Caco-2 (cell line): ENCODE measurements around the gene DEFB124. TPM values are rescaled to one million over a fixed set of nuclear protein-coding genes. Genes with fewer than 3 reads are reported as not detected.

Source experiments
- BruUV-seq: library from RNA; stranded (reverse); fragments of 400-500 nt; replicated peaks from 2 replicates; lab custom pipeline; 2021; lab: Mats Ljungman, UMichigan
- CTCF ChIA-PET: fragments of 300-600 bp; sonication (Branson Sonifier 250); formaldehyde crosslinking; loops from one replicate; lab custom pipeline; 2022; ENCODE audit warnings: antibody characterized with exemption; lab: Charles Lee
- POLR2A ChIA-PET: fragments of 300-600 bp; sonication (Branson Sonifier 250); formaldehyde crosslinking; loops from one replicate; lab custom pipeline; 2022; ENCODE audit warnings: antibody characterized with exemption; lab: Charles Lee
- DNase-seq, 2 experiments: peaks; one replicate each; pipeline versions ENCODE4 v3.0.0 to v3.0.0-alpha.2; 2020 to 2022
- H3K27me3 ChIP-seq: replicated peaks from 2 replicates; pipeline ENCODE4 v1.6.0; 2011; ENCODE audit warnings: low read length; ENCODE audit not compliant: control insufficient read depth, insufficient read depth
- H3K36me3 ChIP-seq: 2 replicates; pipeline ENCODE4 v1.5.1; 2011; ENCODE audit warnings: low read length; ENCODE audit not compliant: control insufficient read depth, insufficient read depth
- H3K4me1 ChIP-seq: fragments of 250-450 bp; sonication (Bioruptor Pico); 2 replicates; pipeline ENCODE4 v1.5.1; 2020; ENCODE audit warnings: mild to moderate bottlenecking
- H3K4me3 ChIP-seq: 2 replicates; pipeline ENCODE4 v1.5.1; 2011; ENCODE audit warnings: low read depth, mild to moderate bottlenecking, control low read depth, low read length
- H3K9me3 ChIP-seq: fragments of 250-450 bp; sonication (Bioruptor Pico); 2 replicates; pipeline ENCODE4 v1.5.1; 2020; ENCODE audit warnings: mild to moderate bottlenecking, moderate library complexity
- H3K27ac Mint-ChIP-seq: one replicate; pipeline ENCODE4 v1.8.0; 2022; ENCODE audit warnings: mixed read lengths; ENCODE audit not compliant: unreplicated experiment
- H3K27me3 Mint-ChIP-seq: one replicate; pipeline ENCODE4 v1.8.0; 2022; ENCODE audit warnings: mixed read lengths; ENCODE audit not compliant: insufficient read depth, unreplicated experiment
- H3K36me3 Mint-ChIP-seq: one replicate; pipeline ENCODE4 v1.8.0; 2022; ENCODE audit warnings: mild to moderate bottlenecking, mixed read lengths; ENCODE audit not compliant: insufficient read depth, unreplicated experiment
- H3K4me1 Mint-ChIP-seq: one replicate; pipeline ENCODE4 v1.8.0; 2022; ENCODE audit warnings: low read depth, mixed read lengths; ENCODE audit not compliant: unreplicated experiment
- H3K4me3 Mint-ChIP-seq: one replicate; pipeline ENCODE4 v1.8.0; 2022; ENCODE audit warnings: mild to moderate bottlenecking, moderate library complexity, mixed read lengths; ENCODE audit not compliant: unreplicated experiment
- H3K9me3 Mint-ChIP-seq: one replicate; pipeline ENCODE4 v1.8.0; 2022; ENCODE audit warnings: mixed read lengths; ENCODE audit not compliant: unreplicated experiment
- intact Hi-C: fragments of 100-400 bp; cut with micrococcal nuclease; formaldehyde crosslinking; loops from one replicate; pipeline ENCODE4 v1.10.0; 2022; ENCODE audit not compliant: unreplicated experiment
- total RNA-seq: library from RNA; stranded (reverse); gene quantifications from 2 replicates; pipeline ENCODE4 v1.2.3, GENCODE V29; 2022
- TF ChIP-seq, protein P1 (sequence below), 2 experiments: fragments of 200-600 bp in 1 of 2; IDR thresholded peaks; 1 replicate in 1 of 2; 2 replicates in 1 of 2; pipeline versions ENCODE4 v1.5.1 to v1.8.0; 2011 to 2022; ENCODE audit warnings: antibody characterized with exemption in 1 of 2, control low read depth in 1 of 2, inconsistent platforms in 1 of 2, low read depth in 1 of 2, low read length in 1 of 2, mild to moderate bottlenecking in 1 of 2, moderate library complexity in 1 of 2; ENCODE audit not compliant: insufficient read depth in 1 of 2, severe bottlenecking in 1 of 2, unreplicated experiment in 1 of 2

Gene DEFB124
- total RNA-seq, 1 experiment from 2014 or later: not detected

DNA sequence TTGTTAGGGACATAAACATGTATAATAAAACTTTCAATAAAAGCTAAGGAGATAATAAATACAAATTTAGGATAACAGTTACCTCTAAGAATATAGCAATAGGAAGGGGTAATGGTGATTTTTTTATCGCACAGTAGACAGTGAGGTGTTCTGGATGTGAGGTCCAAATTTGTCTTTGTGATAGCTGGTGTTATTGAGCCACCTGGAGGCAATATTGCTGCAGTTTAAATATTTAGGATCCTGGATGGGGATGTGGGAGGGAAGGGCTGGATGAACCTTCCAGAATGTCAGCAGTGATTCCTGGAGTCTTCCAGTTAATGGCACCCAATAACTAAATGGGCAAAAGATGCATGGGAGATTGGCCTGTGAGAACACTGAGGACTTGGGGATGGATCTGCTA lies 20.6 kb downstream of the DEFB124 start:
- H3K27ac Mint-ChIP-seq: no peak overlapping the region
- TF ChIP-seq, protein P1, sequence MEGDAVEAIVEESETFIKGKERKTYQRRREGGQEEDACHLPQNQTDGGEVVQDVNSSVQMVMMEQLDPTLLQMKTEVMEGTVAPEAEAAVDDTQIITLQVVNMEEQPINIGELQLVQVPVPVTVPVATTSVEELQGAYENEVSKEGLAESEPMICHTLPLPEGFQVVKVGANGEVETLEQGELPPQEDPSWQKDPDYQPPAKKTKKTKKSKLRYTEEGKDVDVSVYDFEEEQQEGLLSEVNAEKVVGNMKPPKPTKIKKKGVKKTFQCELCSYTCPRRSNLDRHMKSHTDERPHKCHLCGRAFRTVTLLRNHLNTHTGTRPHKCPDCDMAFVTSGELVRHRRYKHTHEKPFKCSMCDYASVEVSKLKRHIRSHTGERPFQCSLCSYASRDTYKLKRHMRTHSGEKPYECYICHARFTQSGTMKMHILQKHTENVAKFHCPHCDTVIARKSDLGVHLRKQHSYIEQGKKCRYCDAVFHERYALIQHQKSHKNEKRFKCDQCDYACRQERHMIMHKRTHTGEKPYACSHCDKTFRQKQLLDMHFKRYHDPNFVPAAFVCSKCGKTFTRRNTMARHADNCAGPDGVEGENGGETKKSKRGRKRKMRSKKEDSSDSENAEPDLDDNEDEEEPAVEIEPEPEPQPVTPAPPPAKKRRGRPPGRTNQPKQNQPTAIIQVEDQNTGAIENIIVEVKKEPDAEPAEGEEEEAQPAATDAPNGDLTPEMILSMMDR (IDR thresholded peaks at IDR 0.05; ENCODE audit: insufficient read depth in 1 of 2, low read depth in 1 of 2, low read length in 1 of 2, severe bottlenecking in 1 of 2, unreplicated experiment in 1 of 2): no peak
- POLR2A ChIA-PET: no interaction called here
- no peaks in the 10 kb centered on the region for H3K36me3 Mint-ChIP-seq
- no peaks in the 10 kb centered on the region; the same call in 1 of the 2 replicates for H3K27me3 ChIP-seq
- no peaks in the 10 kb centered on the region for H3K9me3 Mint-ChIP-seq
- no peak overlapping the region for H3K4me3 ChIP-seq
- CTCF ChIA-PET: interaction anchor here (1.7 kb wide), 1 partner anchor 49 kb away, joined by 4 read pairs; no protein-coding TSS in a partner anchor
- H3K36me3 ChIP-seq: no peaks in the 10 kb centered on the region
- H3K4me1 ChIP-seq: no peaks in the 10 kb centered on the region
- peaks cover 8% of the 10 kb centered on the region for H3K27me3 Mint-ChIP-seq
- BruUV-seq: no TSS peak
- H3K4me3 Mint-ChIP-seq: no peak overlapping the region
- no peaks in the 10 kb centered on the region for H3K4me1 Mint-ChIP-seq
- no peak for DNase-seq
- peaks cover 8% of the 10 kb centered on the region; the same call in 1 of the 2 replicates for H3K9me3 ChIP-seq
- intact Hi-C loops: loop anchor here (1.0 kb wide), 1 partner anchor 41 kb away; no protein-coding TSS in a partner anchor

DNA sequence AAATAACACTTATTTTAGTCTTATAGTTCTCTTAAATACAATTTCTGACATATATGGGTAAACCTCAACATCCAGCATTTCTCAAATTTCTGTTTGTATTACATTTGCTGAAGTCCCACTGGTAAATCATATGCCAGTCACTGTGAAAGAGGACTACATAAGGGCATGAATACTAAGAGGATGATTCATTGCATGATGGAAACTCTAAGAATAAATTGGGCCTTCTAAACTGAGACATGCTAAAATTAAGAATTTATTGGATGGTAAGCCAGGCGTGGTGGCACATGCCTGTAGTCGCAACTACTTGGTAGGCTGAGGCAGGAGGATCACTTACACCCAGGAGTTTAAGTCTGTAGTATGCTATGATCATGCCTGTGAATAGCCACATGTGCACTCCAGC lies 22.4 kb downstream of the DEFB124 start:
- Histone ChIP-seq H3K36me3 (no peaks in the 10 kb centered on the region), H3K9me3 (peaks cover 8% of the 10 kb centered on the region), H3K27me3 (no peaks in the 10 kb centered on the region; the same call in 1 of the 2 replicates), H3K4me3 (no peak overlapping the region), H3K4me1 (no peaks in the 10 kb centered on the region)
- Mint-ChIP-seq H3K4me1 (no peaks in the 10 kb centered on the region), H3K4me3 (no peak overlapping the region), H3K27me3 (peaks cover 9% of the 10 kb centered on the region), H3K9me3 (peaks cover 11% of the 10 kb centered on the region), H3K36me3 (no peaks in the 10 kb centered on the region), H3K27ac (no peak overlapping the region)
- intact Hi-C loops: no loop called here
- ChIA-PET CTCF (no interaction called here), POLR2A (no interaction called here)
- TF ChIP-seq, protein P1 (IDR thresholded peaks at IDR 0.05; ENCODE audit: insufficient read depth in 1 of 2, low read depth in 1 of 2, low read length in 1 of 2, severe bottlenecking in 1 of 2, unreplicated experiment in 1 of 2): no peak
- BruUV-seq: no TSS peak
- no peak for DNase-seq

DNA sequence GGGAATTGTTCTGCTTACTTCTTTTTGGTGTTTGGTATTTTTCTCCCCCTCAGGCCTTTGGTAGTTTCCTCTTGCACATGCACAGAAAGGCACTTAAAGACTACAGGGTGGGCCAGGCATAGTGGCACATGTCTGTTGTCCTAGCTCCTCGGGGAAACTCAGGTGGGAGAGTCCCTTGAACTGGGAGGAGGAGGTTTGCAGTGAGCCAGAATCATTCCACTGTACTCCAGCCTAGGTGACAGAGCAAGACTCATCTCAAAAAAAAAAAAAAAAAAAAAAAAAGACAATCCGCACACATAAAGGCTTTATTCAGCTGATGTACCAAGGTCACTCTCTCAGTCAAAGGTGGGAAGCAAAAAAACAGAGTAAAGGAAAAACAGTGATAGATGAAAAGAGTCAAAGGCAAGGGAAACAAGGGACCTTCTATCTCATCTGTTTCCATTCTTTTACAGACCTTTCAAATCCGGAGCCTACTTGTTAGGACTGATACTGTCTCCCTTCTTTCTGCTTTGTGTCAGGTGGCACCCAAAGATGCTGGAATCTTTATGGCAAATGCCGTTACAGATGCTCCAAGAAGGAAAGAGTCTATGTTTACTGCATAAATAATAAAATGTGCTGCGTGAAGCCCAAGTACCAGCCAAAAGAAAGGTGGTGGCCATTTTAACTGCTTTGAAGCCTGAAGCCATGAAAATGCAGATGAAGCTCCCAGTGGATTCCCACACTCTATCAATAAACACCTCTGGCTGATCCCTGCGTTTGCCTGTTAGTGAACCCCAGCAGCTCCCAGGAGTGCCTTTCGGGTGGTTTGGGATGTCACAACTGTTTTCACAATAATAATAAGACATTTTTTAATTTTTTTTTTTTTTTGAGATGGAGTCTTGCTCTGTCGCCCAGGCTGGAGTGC lies 25.2 kb downstream of the DEFB124 start:
- H3K36me3 ChIP-seq: no peaks in the 10 kb centered on the region
- Mint-ChIP-seq H3K36me3 (no peaks in the 10 kb centered on the region), H3K27me3 (peaks cover 6% of the 10 kb centered on the region), H3K27ac (no peak overlapping the region), H3K4me3 (no peak overlapping the region), H3K9me3 (peaks cover 11% of the 10 kb centered on the region), H3K4me1 (no peaks in the 10 kb centered on the region)
- no peak overlapping the region for H3K4me3 ChIP-seq
- DNase-seq: no peak
- intact Hi-C loops: no loop called here
- peaks cover 8% of the 10 kb centered on the region for H3K9me3 ChIP-seq
- H3K4me1 ChIP-seq: peaks cover 6% of the 10 kb centered on the region; the same call in 1 of the 2 replicates
- no peaks in the 10 kb centered on the region; the same call in 1 of the 2 replicates for H3K27me3 ChIP-seq
- ChIA-PET POLR2A (no interaction called here), CTCF (interaction anchor here (1.0 to 1.3 kb wide), 3 partner anchors 9 to 54 kb away, joined by 3 to 6 read pairs (median 4); no protein-coding TSS in a partner anchor)
- TF ChIP-seq, protein P1 (IDR thresholded peaks at IDR 0.05; ENCODE audit: insufficient read depth in 1 of 2, low read depth in 1 of 2, low read length in 1 of 2, severe bottlenecking in 1 of 2, unreplicated experiment in 1 of 2): no peak
- no TSS peak for BruUV-seq
